Testis (tissue), 2 donors: ENCODE measurements around the gene ACP3.

Experiments used
- CTCF ChIP-seq, 3 experiments: fragments of 450-650 bp in 2 of 3; fragments of 200-600 bp in 1 of 3; sonication (generic) in 1 of 3; IDR thresholded peaks; one replicate each; pipeline ENCODE4 v1.5.1; 2016 to 2019; ENCODE audit warnings: antibody characterized with exemption in 3 of 3, mild to moderate bottlenecking in 2 of 3, moderate library complexity in 1 of 3
- POLR2A ChIP-seq: fragments of 450-650 bp; IDR thresholded peaks from one replicate; pipeline ENCODE4 v1.6.1; 2017; ENCODE audit warnings: antibody characterized with exemption, mild to moderate bottlenecking, moderate library complexity

- TF ChIP-seq CTCF (IDR thresholded peaks at IDR 0.05) (no peak), POLR2A (no peak)
These were observed 51.3 kb downstream of the ACP3 start for GRCh38 chr3:132368515-132368914.
